ENCODE measurements around the gene SLC25A53.

Gene SLC25A53

GRCh38 chrX:104156630-104157529, at the start of gene SLC25A53:
SLC25A53 (minus strand) TSS chrX:104157009; CDS start chrX:104105257, 51,752 bp downstream.
- DNase-seq, result peak; percentile 82
- Histone ChIP-seq H3K36me3 (no peaks in the 10 kb centered on the region), H3K27me3 (ENCODE audit: insufficient read depth, low read depth, severe bottlenecking) (peaks cover 4% of the 10 kb centered on the region), H3K27ac (peak within 1 kb of the TSS; percentile 70), H3K4me3 (ENCODE audit: low read depth, low read length) (peak within 1 kb of the TSS; percentile 53), H3K9me3 (ENCODE audit: severe bottlenecking) (no peaks in the 10 kb centered on the region)
- no peak for TF ChIP-seq CTCF (IDR thresholded peaks at IDR 0.05; ENCODE audit: low read depth, low read length)

GRCh38 chrX:104205548-104205947, 48.7 kb upstream of the SLC25A53 start:
- Histone ChIP-seq H3K9me3 (ENCODE audit: severe bottlenecking) (no peaks in the 10 kb centered on the region), H3K4me3 (ENCODE audit: low read depth, low read length) (no peak overlapping the region), H3K36me3 (no peaks in the 10 kb centered on the region), H3K27me3 (ENCODE audit: insufficient read depth, low read depth, severe bottlenecking) (peaks cover 19% of the 10 kb centered on the region), H3K27ac (no peak overlapping the region)
- TF ChIP-seq CTCF (IDR thresholded peaks at IDR 0.05; ENCODE audit: low read depth, low read length), result no peak
- no peak for DNase-seq

- DNase-seq, result no peak
- no peak overlapping the region for H3K27ac ChIP-seq
- peak; percentile 56 for TF ChIP-seq CTCF (IDR thresholded peaks at IDR 0.05; ENCODE audit: low read depth, low read length)
- no peaks in the 10 kb centered on the region for H3K9me3 ChIP-seq (ENCODE audit: severe bottlenecking)
- no peaks in the 10 kb centered on the region; the same call in 1 of the 2 replicates for H3K36me3 ChIP-seq
- no peak overlapping the region for H3K4me3 ChIP-seq (ENCODE audit: low read depth, low read length)
- H3K27me3 ChIP-seq (ENCODE audit: insufficient read depth, low read depth, severe bottlenecking), result peaks cover 5% of the 10 kb centered on the region
Observed at GRCh38 chrX:104195489-104196084, 38.8 kb upstream of the SLC25A53 start.

- no peak for TF ChIP-seq CTCF (IDR thresholded peaks at IDR 0.05; ENCODE audit: low read depth, low read length)
- H3K27ac ChIP-seq, result no peak overlapping the region
- peaks cover 3% of the 10 kb centered on the region for H3K36me3 ChIP-seq
Observed at GRCh38 chrX:104195013-104195412, 38.2 kb upstream of the SLC25A53 start.

GRCh38 chrX:104193485-104193884, 36.7 kb upstream of the SLC25A53 start:
- Histone ChIP-seq H3K36me3 (peaks cover 6% of the 10 kb centered on the region), H3K9me3 (ENCODE audit: severe bottlenecking) (no peaks in the 10 kb centered on the region), H3K4me3 (ENCODE audit: low read depth, low read length) (no peak overlapping the region), H3K27ac (no peak overlapping the region), H3K27me3 (ENCODE audit: insufficient read depth, low read depth, severe bottlenecking) (peaks cover 5% of the 10 kb centered on the region)
- TF ChIP-seq CTCF (IDR thresholded peaks at IDR 0.05; ENCODE audit: low read depth, low read length), result no peak
- no peak for DNase-seq

More at GRCh38 chrX:104195013-104195412, 38.2 kb upstream of the SLC25A53 start:
- DNase-seq, result no peak
- no peaks in the 10 kb centered on the region for H3K9me3 ChIP-seq (ENCODE audit: severe bottlenecking)
- no peak overlapping the region for H3K4me3 ChIP-seq (ENCODE audit: low read depth, low read length)
- peaks cover 5% of the 10 kb centered on the region for H3K27me3 ChIP-seq (ENCODE audit: insufficient read depth, low read depth, severe bottlenecking)

Data from WERI-Rb-1 (cell line).